T-helper 9 cell (primary cell): ENCODE results near the gene FDXACB1.
A peak's percentile ranks its signal among the peaks of the same experiment; 100 is the strongest.
"Not testable (repeated sequence)": the region's sequence is repeated elsewhere in the genome, so short reads cannot be mapped to it uniquely, and the experiment has no call there.

Experiments used
- DNase-seq: peaks from one replicate; pipeline ENCODE4 v3.0.0-alpha.2; 2020

FDXACB1 gene

DNA sequence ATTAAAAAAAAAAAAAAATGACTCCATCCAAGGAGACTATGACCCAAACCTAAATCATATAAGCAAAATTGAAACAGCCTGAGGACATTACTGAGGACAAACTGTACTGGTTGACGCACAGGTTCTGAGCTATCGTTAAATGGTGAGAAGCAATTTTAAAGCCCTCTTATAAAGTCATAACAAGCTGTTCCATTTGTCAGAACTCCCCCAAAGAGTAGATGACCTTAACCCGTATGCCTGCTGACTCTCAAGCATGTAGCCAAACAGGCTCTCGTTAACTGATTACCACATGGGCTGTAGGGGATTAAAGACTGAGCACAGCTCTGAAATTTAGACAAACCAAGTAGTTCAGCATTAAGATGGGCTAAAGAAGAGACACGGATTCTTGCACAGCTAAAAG lies 30.4 kb upstream of the FDXACB1 start:
- DNase-seq, result no peak

DNA sequence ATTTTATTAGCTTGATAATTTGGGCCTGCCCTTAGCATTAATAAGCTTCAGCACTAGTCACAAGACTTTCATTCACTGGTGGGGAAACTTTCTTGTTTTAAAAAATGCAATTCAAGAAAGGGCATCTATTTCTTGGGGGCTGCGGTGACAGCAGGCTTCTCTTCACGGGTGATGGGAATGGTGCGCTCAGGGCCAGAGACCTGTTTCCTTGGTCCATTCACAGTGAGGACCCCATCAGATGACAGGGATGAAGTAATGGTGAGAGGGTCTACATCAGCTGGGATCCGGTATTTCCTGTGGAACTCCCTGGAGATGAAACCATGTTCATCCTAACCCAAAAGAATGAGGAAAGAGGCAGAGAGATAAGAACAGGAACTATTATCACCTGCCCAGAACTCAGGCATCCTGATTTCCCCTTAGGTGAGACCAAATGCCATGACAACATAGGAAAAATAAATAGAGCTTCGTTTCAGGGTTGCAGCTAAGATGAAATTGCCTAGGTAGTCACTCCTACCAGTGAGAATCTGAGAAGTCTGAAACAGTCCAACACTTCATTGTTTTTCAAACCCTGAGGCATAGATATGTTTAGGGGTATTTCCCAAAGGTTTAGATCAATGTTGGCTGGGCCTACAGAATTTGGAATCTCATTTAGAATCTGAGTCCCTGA lies 29.8 kb upstream of the FDXACB1 start:
- DNase-seq, result no peak

DNA sequence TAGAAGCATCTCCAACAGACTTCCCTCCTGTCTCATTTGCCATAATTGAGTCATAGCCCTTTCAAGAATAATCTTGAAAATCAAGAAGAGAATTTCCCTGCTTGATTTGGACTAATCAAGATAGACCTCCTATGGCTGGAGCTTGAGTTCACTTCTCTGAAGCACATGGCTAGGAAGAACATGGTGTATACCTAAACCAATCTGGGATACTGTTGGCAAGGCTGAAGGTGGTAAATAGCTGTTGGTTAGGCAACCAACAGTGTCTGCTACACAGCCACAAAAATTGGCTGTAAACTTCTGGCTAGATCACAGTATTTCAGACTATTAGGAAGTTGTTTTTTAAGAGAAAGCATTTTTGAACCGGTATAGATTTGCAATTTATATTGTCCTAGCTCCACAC lies 27.7 kb upstream of the FDXACB1 start:
- DNase-seq, result no peak

DNA sequence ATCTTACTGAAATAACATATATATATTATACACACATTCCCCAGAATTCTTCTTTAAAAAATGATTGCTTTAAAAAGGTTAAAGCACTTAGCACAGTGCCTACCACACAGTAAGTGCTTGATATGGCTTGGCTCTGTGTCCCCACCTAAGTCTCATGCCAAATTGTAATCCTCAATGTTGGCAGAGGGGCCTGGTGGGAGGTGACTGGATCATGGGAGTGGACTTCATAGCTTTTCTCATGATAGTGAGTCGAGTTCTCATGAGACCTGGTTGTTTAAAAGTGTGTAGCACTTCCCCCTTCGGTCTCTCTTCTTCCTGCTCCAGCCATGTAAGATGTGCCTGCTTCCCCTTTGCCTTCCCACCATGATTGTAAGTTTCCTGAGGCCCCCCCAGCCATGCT lies 26.4 kb upstream of the FDXACB1 start:
- no peak for DNase-seq

DNA sequence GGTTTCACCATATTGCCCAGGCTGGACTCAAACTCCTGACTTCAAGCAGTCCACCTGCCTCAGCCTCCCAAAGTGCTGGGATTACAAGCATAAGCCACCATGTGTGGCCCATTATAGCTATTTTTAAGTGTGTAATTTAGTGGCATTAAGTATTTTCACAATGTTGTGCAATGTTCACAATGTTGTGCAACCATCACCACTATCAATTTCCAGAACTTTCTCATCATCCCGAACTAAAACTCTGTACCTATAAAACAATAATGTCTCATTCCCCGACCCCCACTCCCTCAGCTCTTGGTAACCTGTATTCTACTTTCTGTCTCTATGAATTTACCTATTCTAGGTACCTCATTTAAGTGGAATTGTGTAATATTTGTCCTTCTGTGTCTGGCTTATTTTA lies 7.9 kb upstream of the FDXACB1 start:
- DNase-seq, result no peak

DNA sequence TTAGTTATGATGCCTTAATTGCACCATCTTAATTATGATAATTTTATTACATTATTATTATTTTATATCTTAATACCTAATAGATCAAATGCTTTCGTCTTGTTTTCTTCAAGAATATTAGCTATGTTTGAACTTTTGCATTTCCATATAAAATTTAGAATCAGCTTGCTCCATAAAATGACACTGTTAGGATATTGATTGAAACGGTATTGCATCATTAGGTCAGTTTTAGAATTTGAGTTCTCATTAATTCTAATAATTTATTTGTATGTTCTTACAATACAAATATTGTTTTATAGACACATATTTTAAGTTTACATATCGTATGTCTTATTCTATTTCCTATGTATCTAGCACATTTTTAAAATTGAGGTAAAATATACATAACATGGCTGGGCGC lies 7.1 kb upstream of the FDXACB1 start:
- DNase-seq, result no peak

DNA sequence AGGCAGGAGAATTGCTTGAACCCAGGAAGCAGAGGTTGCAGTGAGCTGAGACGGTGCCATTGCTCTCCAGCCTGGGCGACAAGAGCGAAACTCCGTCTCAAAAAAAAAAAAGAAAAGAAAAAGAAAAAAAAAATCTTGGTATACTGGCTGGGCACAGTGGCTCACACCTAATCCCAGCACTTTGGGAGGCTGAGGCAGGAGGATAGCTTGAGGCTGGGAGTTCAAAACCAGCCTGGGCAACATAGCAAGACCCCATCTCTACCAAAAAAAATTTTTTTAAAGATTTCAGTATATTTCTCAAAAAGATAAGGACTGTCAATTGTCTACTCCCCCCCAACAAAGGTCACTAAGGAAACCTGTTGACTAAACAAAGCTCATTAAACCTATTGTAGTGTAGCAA lies 6.1 kb upstream of the FDXACB1 start:
- not testable (repeated sequence) for DNase-seq

DNA sequence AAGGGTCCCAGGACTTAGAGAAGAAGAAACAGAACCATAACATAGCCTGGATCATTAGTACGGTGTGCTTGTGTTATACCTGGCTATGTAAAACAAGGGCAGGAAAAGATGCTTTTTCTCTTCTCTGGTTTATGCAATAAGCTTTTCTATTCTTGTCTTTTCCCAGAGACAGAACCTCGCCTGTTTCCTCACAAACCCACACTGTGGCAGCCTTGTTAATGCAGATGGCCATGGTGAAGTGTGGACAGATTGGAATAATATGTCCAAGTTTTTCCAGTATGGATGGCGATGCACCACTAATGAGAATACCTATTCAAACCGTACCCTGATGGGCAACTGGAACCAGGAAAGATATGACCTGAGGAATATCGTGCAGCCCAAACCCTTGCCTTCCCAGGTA lies 3.2 kb upstream of the FDXACB1 start:
- no peak for DNase-seq

DNA sequence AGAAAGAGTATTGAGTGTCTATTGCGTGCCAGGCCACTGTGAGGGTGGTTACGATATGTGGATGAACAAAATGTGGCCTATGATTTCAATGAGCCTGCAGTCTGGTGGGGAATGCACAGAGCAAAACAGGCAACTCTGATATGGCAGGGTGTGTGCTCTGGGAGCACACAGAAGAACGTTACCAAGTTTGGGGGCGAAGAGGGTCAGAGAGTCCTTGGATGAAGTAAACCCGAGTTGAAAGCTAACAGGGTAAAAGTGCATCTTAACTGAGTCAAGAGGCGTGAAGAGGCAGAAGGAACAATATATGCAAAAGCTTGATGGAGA lies 634 bp upstream of the FDXACB1 start:
- no peak for DNase-seq

DNA sequence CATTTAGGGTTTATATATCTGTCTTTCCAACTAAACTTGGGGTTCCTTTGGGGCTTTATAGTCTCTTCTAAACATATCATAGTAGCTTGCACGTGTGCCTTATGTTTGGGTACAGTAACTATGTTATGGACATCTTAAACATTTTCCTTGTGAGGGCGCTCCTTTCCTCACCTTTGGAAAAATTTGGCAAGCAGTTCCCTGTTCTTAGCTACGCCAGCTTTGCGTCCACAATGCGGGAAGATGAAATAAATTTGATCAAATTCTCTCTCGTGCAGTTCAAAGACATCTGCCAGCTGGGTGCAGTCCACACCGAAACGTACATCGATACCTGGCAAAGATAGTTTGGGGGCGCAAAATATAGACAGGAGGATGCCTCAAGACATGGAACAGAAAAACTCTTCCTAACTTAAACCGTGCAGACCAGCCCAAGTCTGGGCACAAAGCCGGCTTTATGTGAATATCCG lies 548 bp downstream of the FDXACB1 start:
- no peak for DNase-seq

DNA sequence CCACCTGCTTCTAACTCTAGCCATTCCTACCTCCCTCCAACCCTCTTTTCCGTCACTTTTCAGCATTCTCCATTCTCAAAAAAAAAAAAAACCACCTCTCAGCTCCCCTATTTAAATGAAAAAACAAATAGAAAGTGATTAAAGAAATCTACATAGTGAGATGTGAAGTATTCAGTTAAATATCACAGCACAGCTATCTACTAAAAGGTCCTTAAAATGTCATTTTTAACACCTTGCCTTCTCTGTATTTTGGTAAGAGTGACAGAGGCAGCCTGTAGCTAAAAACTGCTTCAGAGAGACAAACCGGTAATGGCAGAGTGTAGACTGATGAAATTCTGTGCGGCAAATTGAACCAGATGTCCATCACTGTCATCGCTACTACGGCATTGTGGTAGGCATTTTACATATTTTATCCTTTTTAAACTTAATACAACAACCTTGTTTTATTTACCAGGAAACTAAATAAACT lies 7.2 kb downstream of the FDXACB1 start:
- DNase-seq, result no peak

DNA sequence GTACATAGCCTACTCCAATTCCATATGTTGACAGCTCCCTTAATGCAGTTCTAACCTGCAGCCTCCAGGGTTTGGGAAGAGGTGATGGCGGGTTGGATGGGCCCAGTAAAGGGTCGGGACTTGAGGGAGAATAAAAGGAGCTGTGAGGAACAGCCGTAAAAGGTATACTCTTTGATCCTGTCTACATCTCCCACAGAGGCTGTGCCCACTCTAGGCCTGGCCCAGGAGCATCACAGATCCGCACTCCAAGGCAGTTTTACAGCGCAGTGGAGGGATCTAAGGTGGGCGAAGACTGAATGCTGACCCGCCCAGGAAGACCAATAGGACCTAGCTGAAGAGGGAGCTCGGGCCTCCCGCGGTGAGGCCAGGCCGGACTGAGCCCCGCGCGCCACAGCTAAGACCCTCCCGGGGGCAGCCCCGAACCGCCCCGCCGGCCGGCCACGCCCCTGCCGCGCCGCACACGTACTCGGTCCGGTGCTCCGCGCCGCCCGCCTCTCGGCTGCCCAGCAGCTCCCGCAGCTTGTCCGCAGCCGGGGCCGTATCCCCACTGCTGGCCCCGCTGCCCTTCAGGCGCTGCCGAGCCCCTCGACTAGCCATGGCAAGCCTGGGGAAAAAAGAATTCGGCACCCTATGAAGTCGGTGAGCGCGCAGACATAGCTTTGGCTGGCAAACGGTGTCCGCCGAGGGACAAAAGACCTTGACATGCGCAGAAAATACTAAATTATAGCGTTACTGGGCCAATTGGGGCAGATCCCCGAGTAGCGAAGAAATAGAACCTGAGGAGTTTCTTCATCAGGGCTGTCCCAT lies 7.9 kb downstream of the FDXACB1 start, which contains the start of gene ALG9:
Gene ALG9, minus strand, starts transcription at position 696 of the 807 bp plus-strand sequence. Its CDS starts 99 bp downstream, at position 597.
- peak; percentile 92 for DNase-seq

DNA sequence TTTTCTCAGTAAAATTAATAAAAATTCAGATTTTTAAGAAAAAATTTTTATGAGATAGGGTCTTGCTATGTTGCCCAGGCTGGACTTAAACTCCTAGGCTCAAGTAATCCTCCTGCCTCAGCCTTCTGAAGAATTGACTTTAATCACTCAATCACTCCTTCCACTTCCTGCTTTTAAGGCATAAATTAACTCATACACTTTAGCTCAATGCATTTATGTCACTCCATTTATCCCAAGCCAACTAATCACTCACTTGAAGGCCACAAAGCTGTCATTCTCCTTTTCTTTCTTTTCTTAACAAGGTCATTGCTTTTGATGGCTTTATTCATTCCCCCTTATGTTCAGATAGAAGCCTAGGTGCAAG lies 8.5 kb downstream of the FDXACB1 start:
- DNase-seq, result no peak

DNA sequence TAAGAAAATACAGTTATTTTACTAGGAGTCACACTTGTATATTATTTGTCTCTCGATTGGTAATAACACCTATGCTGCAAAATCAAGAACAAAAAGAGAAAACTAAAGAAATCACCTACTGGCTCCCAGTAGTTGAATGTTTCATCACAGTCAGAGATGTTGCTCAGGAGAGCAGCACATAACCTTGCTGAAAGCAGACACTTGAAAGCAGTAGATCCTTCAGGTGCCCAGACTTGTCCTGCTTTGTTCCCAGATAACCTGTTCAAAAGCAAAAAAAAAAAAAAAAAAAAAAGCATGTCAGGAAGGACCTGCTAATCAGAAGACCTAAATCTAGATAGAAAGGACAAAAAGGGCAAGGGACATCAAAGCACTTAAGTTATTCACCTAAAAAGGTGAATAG lies 8.9 kb downstream of the FDXACB1 start:
- no peak for DNase-seq

DNA sequence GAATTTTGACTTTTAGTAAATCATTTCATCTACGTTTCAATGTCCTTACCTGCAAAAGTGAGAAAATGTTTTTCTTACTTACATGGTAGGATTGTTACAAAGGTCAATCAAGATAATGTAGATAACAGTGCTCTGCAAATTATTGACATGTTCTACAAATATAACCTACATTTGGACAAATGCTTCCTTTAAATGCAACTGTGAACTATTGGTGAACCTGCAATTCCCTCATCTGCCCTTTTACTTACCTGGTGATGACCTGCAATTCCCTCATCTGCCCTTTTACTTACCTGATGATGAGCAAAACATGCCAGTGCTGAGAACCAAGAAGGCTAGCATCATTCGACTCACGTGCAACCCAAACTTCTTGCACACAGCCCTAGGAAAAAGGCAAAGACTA lies 18.7 kb downstream of the FDXACB1 start:
- DNase-seq, result no peak

DNA sequence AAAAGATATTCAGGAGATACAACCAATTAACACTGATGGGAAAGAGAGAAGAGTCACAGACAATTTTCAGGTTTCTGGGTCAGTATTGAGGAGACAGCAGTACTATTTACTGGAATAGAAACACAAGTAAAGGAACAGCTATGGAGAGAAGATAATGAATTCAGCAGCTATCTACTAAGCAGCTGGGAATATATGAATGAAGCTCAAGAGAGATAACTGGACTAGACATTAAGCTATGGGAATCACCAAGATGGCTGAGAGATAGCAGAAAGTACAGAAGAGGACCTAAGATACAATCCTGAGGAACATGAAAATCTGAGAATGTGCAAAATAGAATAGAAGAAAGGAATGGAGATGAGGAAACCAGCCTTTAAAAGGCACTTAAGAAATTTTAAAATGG lies 23.5 kb downstream of the FDXACB1 start:
- DNase-seq, result no peak

DNA sequence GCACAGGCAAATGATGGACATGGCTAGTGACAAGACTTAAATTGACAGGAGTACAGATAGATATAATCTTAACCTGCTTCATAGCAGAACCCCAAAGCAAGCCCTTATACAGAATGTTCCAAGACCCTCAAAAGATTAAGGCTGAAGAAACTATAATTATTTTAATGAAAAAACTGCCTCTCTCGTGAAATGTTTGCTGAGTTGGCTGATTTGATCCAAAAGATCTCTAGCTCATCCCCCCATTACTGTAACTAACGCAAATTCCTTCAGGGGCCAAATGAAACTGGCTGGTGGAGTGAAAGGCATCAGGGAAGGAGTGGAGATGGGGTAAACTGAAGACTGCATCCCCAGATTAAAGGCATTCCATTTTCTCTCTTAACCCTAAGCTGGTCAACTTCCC lies 26.9 kb downstream of the FDXACB1 start:
- DNase-seq, result no peak

DNA sequence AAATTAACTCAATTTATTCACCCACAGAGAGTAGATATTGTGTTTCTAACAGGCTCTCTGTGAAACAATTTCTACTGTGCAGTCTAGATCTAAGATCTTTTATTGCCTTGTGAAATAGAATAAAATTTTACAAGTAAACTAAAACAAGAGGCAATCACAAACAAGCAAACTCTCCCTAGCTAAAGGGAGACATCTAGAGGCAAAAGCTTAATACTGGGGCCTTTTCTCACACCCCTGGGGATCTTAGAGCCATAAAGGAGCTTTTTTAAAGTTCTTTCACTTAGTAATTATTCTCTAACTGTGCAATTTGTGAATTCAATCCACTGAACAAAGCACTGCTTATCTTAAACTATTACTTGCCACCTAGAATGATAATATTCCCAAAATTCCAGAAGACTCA lies 27.3 kb downstream of the FDXACB1 start:
- DNase-seq, result no peak

DNA sequence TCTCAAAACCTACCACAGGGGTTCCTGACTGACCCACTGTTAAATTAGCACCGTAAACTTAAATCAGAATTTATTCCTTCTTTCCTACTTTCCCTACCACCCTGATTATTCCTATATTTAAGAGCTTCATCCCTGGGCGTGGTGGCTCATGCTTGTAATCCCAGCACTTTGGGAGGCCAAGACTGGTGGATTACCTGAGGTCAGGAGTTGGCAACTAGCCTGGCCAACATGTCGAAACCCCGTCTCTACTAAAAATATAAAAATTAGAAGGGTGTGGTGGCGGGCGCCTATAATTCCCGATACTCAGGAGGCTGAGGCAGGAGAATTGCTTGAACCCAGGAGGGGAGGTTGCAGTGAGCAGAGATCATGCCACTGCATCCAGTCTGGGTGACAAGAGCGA lies 27.9 kb downstream of the FDXACB1 start:
- no peak for DNase-seq

DNA sequence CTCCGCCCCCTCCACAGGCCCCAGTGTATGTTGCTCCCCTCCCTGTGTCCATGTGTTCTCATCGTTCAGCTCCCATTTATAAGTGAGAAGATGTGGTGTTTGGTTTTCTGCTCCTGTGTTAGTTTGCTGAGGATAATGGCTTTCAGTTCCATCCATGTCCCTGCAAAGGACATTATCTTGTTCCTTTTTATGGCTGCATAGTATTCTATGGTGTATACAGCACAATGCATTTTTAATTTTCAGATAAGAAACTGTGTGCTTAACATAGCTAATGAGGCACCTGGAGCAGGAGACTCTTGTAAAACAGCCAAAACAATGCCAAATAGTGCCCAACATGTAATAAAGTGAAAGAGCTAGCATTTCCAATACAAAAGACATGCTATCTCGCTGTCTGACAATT lies 29.3 kb downstream of the FDXACB1 start:
- DNase-seq, result no peak

DNA sequence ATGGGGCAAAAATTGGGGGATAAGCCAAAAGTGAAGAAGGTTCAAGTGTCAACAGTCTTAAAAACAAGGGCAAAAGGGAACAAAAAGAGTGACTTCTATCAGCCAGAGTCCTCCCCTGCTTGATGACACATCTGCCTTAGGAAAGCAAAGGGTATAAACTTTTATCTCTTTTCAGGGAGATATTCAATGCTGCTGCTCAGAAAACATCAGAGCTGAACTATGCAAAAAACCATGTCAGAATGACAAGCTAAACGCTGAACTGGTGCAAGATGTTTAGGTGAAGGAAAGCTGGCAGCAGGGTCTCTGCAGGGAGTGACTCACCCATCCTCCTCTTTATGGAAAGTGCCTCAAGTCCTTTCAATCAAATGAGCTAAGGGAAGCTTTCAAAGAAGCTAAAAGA lies 32.3 kb downstream of the FDXACB1 start:
- no peak for DNase-seq

DNA sequence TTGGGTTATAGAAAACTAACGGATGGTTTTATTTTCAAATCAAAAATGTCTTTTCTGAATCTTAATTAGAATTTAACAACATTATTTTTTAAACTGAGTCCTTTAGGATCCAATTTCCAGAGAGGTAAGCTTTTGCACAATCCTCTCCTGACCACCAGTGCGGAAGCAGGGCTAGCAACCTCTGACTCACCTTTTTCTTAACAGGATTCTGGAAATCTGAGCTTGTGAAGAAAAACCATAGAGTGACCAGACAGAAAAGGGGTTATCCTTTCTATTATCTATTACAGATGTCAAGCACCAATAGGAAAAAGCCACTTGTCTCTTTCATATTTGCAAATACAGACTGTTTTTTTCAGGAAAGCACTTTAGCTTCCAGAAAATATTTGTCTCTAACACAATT lies 32.9 kb downstream of the FDXACB1 start:
- no peak for DNase-seq

DNA sequence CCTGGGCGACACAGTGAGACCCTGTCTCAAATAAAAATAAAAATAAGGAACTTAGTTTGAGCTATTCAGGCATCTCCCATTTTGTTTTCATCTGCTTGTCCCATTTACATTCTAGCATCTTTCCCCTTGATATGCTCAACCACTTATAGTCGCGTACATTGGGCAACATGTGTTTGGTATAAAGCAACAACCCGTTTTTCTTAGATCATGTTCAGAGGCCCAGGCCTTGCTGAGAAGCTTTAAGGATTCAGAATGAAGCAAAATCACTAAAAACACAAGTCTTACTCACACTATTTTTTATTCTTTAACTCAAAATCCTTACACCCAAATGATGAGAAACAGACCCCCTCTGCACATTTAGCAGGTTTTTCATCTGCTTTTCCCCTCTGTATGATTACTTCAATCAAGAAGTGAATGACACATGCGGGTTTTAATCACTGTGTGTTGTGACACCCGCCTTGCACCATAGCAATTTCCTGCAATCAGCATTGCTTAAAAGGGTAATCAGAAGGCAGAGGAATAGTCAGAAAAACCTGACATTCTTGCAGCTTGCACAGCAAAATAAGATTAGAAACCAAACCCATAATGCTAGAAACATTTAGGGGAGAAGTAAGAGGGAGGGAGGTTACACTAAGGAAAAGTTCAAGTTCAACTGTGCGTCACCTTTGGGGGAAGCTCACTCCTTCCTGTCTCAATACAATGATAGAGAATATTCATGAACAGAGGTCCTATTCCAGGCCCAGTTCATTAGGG lies 33.5 kb downstream of the FDXACB1 start:
- no peak for DNase-seq

DNA sequence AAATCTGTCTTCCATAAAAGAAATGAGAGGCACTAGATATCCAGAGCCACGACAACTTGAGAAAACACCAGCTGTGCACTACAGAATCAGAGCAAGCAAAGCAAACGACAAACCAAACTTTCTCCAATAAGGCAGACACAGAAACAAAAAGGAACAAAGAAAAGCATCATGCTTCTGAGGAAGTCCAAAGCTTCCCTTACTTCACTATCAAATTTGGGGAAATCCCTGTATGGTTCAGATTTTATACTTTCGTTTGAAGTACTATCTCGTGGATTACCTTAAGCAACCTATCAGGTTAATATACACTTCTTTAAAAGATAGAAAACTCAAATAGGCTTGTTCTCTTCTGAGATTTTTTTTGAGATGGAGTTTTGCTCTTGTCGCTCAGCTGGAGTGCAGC lies 35.3 kb downstream of the FDXACB1 start:
- DNase-seq, result no peak
